Ovary (tissue), 3 donors: Measurements from ENCODE around the gene PHKA1.

Source experiments
- EP300 ChIP-seq: sonication (generic); formaldehyde crosslinking; IDR thresholded peaks from one replicate; pipeline ENCODE4 v1.6.1; 2017; ENCODE audit warnings: antibody characterized with exemption
- POLR2A ChIP-seq: fragments of 450-650 bp; IDR thresholded peaks from one replicate; pipeline ENCODE4 v1.6.1; 2017; ENCODE audit warnings: antibody characterized with exemption, mild to moderate bottlenecking, moderate library complexity
- TF ChIP-seq, protein P1 (sequence below), 3 donors: fragments of 450-650 bp in 2 of 3; fragments of 200-600 bp in 1 of 3; IDR thresholded peaks; one replicate each; pipeline versions ENCODE4 v1.5.1 to v1.8.0; 2016 to 2022; ENCODE audit warnings: antibody characterized with exemption in 3 of 3, mild to moderate bottlenecking in 1 of 3
- donor health status: DM: no; HTN: no; CAD: no.

DNA sequence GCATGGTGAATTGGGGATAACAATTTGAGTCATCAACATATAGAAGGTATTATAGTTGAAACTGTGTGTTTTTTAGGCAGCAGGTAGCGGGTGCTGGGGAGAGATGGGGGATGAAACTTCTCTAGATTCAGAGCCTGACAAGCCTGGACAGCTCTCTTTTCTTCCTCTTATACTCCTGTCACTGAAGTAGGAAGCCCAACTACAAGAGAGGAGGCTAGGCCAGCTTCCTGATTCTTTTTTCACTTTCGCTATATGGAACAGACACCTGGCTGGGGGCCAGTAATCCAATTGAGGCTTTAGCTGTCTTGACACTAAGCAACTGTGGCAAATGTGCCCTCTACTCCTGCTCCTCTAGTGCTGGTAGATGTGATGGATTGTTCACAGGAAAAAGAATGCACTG is 69.2 kb downstream of the PHKA1 start:
- TF ChIP-seq, protein P1, sequence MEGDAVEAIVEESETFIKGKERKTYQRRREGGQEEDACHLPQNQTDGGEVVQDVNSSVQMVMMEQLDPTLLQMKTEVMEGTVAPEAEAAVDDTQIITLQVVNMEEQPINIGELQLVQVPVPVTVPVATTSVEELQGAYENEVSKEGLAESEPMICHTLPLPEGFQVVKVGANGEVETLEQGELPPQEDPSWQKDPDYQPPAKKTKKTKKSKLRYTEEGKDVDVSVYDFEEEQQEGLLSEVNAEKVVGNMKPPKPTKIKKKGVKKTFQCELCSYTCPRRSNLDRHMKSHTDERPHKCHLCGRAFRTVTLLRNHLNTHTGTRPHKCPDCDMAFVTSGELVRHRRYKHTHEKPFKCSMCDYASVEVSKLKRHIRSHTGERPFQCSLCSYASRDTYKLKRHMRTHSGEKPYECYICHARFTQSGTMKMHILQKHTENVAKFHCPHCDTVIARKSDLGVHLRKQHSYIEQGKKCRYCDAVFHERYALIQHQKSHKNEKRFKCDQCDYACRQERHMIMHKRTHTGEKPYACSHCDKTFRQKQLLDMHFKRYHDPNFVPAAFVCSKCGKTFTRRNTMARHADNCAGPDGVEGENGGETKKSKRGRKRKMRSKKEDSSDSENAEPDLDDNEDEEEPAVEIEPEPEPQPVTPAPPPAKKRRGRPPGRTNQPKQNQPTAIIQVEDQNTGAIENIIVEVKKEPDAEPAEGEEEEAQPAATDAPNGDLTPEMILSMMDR (IDR thresholded peaks at IDR 0.05), result no peak
- no peak for TF ChIP-seq POLR2A
- no peak for TF ChIP-seq EP300
